GM19452 (cell line): ENCODE measurements around the gene DDX19B.
"Not testable (repeated sequence)": the region's sequence is repeated elsewhere in the genome, so short reads cannot be mapped to it uniquely, and the experiment has no call there.

Experiments
- ATAC-seq: cut with Tn5 transposase; IDR thresholded peaks from one replicate; pipeline ENCODE4 v1.9.1; 2021; ENCODE audit not compliant: unreplicated experiment

DDX19B gene

DNA sequence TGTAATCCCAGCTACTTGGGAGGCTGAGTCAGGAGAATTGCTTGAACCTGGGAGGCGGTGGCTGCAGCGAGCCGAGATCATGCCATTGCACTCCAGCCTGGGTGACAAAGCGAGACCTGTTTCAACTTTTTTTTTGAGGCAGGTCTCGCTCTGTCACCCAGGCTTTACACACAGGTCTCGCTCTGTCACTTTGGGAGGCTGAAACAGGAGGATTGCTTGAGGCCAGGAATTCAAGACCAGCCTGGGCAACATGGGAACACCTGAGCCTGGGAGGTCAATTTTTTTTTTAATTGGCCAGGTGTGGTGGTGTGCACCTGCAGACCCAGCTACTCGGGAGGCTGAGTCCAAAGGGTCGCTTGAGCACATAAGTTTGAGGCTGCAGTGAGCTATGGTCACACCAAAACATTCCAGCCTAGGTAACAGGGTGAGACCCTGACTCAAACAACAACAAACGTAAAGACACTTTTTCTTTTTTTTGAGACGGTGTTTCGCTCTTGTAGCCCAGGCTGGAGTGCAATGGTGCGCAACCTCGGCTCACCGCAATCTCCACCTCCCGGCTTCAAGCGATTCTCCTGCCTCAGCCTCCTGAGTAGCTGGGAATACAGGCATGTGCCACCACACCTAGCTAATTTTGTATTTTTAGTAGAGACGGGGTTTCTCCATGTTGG, 11.5 kb upstream of the DDX19B start:
- ATAC-seq = not testable (repeated sequence)

GRCh38 chr16:70289229-70290094, 9.5 kb upstream of the DDX19B start, which contains the start of gene AARS1:
TSS of gene AARS1 (minus strand) at chr16:70289506. CDS start at chr16:70282763, 6,743 bp downstream.
- peak; percentile 97 for ATAC-seq

- no peak for ATAC-seq
Observed at GRCh38 chr16:70290949-70291519, 8.0 kb upstream of the DDX19B start.

- not testable (repeated sequence) for ATAC-seq
Observed at GRCh38 chr16:70292148-70292547, 6.8 kb upstream of the DDX19B start.

GRCh38 chr16:70294385-70295025, 4.5 kb upstream of the DDX19B start:
- ATAC-seq = no peak

GRCh38 chr16:70295634-70296033, 3.4 kb upstream of the DDX19B start:
- no peak for ATAC-seq

- no peak for ATAC-seq
Observed at GRCh38 chr16:70301121-70301520, 2.1 kb downstream of the DDX19B start.

DNA sequence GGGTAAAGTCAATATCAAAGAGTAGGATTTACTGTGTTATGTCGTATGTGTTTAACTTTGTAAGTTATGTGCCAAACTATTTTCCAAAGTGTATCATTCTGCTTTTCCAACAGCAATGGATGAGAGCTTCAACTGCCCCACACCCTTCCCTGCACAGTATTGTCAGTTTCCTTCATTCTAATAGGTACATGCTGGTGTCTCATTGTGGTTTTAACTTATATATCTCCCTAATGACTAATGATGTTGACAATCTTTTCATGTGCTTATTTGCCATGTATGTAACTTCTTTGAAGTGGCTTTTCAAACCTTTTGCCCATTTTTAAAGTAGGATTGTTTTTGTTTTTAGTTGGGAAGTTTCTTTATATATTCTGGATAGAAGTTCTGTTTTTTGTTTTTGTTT, 3.8 kb downstream of the DDX19B start:
- ATAC-seq = no peak

GRCh38 chr16:70304892-70305448, 6.0 kb downstream of the DDX19B start:
- no peak for ATAC-seq

DNA sequence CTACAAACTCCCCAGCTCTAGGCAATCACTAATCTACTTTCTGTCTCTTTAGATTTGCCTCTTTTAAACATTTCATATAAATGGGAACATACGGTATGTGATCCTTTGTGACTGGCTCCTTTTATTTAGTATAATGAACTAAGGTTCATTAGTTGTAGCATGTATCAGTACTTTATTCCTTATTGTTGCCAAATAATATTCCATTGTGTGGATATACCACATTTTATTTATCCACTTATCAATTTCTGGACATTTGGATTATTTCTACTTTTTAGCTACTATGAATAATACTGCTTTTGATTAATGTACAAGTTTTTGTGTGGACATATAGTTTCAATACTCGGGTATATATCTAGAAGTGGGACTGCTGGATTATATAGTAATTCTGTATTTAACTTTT, 7.9 kb downstream of the DDX19B start:
- ATAC-seq = no peak

- ATAC-seq = not testable (repeated sequence)
Observed at GRCh38 chr16:70307726-70308125, 8.7 kb downstream of the DDX19B start.

DNA sequence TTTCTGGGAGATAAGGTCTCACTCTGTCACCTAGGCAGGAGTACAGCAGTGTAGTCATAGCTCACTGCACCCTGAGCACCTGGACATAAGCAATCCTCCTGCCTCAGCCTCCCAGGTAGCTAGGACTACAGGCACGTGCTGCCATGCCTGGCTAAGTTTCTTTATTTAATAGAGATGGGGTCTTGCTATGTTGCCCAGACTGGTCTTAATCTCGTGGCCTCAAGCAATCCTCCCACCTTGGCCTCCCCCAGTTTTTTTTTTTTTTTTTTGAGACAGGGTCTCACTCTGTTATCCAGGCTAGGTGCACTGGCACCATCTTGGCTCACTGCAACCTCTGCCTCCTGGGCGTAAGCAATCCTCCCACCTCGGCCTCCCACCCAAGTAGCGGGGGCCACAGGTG, 21.1 kb downstream of the DDX19B start:
- no peak for ATAC-seq

DNA sequence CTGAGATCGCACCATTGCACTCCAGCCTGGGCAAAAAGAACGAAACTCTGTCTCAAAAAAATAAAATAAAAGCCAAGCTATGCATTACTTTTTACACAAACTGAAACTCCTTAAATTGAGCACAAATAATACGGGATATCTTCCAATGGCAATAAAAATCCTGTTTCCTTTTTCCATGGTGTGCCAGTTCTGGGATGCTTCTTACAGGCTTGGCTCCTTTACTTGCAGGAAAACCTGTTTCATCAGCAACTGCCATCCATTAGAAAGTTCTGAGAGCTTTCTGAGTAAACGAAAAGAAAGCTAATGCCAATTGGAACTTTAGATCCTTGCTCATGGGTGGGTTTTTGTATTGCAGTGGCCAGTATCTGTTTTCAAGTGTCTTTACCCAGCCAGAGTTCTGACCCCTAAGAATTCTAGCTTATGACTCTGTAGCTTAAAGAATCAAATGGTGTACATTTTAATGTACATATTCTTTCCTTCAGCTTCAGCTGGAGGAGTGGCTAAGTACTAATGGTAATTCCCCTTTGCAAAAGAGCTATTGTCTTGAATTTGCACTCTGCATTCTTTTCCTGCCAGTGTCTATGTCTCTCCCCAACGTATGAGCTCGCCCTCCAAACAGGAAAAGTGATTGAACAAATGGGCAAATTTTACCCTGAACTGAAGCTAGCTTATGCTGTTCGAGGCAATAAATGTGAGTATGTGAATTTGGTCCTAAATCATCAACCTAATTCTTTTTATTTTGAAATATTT, 26.2 kb downstream of the DDX19B start:
- no peak for ATAC-seq

DNA sequence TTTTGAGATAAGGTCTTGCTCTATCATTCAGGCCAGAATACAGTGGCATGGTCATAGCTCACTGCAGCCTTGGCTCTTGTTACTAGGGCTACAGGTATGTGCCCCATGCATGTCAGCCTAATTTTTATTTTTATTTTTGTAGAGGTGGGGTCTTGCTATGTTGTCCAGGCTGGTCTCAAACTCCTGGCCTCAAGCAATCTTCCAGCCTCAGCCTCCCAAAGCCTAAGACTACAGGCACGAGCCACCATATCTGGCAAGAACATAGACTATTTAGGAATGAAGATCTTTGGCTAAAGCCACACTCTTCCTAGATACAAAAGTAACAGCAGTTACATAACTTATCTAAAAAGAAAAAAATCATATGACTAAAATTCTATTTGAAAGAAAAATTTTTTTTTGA, 32.1 kb downstream of the DDX19B start:
- no peak for ATAC-seq

GRCh38 chr16:70331588-70332358, 32.8 kb downstream of the DDX19B start:
- no peak for ATAC-seq

DNA sequence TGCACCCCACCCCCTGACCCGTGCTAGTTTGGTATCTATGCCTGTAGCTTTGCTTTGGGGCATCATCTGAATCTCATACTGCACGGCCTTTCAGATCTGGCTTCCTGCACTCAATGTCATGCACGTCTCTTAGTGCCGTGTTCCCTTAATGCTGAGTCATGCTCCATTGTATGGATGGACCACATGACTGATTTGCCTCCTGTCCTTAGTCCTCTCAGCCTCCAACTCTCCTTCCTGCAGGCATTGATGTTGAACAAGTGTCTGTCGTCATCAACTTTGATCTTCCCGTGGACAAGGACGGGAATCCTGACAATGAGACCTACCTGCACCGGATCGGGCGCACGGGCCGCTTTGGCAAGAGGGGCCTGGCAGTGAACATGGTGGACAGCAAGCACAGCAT, 33.7 kb downstream of the DDX19B start:
- not testable (repeated sequence) for ATAC-seq

GRCh38 chr16:70337814-70338213, 38.8 kb downstream of the DDX19B start:
- no peak for ATAC-seq

DNA sequence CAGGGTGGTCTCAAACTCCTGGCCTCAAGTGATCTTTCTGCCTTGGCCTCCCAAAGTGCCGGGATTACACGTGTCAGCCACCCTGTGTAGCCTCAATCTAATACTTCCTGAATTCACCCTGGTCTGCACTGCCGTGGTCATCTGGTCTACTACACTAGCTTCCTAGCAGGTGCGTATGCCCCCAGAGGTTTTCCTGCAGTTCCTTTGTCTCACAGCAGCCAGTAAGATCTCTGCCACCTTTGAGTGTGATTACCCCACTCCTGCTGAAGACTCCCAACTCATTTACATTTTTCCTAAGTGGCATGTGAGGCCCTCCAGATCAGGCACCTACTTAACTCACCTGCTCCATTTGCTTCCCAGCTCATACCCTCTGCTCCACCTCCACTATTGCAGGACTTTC, 42.6 kb downstream of the DDX19B start:
- no peak for ATAC-seq

GRCh38 chr16:70342016-70342415, 43.0 kb downstream of the DDX19B start:
- no peak for ATAC-seq

GRCh38 chr16:70345840-70346239, 46.9 kb downstream of the DDX19B start:
- ATAC-seq = no peak
